Measurements from ENCODE around the gene CIITA. TPM values are rescaled to one million over a fixed set of nuclear protein-coding genes. Genes with fewer than 3 reads are reported as not detected.

Gene CIITA
- total and polyA plus RNA-seq, 9 of the 15 experiments (the other 6 are each of a cell fraction or from before 2014, with no cell fraction given) = 0.01 to 0.20 (median 0.11) TPM; not detected in 4

GRCh38 chr16:10918294-10919002, 41.4 kb downstream of the CIITA start (continued):
- TF ChIP-seq ZFP36 (IDR thresholded peaks at IDR 0.05; ENCODE audit: low read depth, low read length, partially characterized antibody) = peak; percentile 22
- peak; percentile 81; the same call in 1 of the 2 replicates for TF ChIP-seq STAG1 (CRISPR knock-in tag; IDR thresholded peaks at IDR 0.05; ENCODE audit: borderline replicate concordance)
- no peak for TF ChIP-seq RNF219 (CRISPR knock-in tag; IDR thresholded peaks at IDR 0.05)
- no peak for TF ChIP-seq FUS (optimal IDR thresholded peaks at IDR 0.05; ENCODE audit: low read depth, low read length)
- no peak for TF ChIP-seq RHOXF2B (CRISPR knock-in tag; conservative IDR thresholded peaks at IDR 0.05)
- no peak for TF ChIP-seq ZNF766 (CRISPR knock-in tag; conservative IDR thresholded peaks at IDR 0.05)
- TF ChIP-seq ZNF384 (IDR thresholded peaks at IDR 0.05; ENCODE audit: low read depth, low read length) = peak; percentile 13; the same call in 1 of the 2 replicates
- no peak for TF ChIP-seq ETS1 (conservative IDR thresholded peaks at IDR 0.05; ENCODE audit: control insufficient read depth, low read depth, low read length)
- TF ChIP-seq BDP1 (IDR thresholded peaks at IDR 0.05; ENCODE audit: insufficient read depth, insufficient read length) = no peak
- TF ChIP-seq CREB5 (CRISPR knock-in tag; IDR thresholded peaks at IDR 0.05) = no peak
- TF ChIP-seq PHB2 (IDR thresholded peaks at IDR 0.05; ENCODE audit: low read depth) = no peak
- peak; percentile 39 for TF ChIP-seq MEIS2 (IDR thresholded peaks at IDR 0.05; ENCODE audit: partially characterized antibody)
- TF ChIP-seq ESRRA (IDR thresholded peaks at IDR 0.05; ENCODE audit: borderline replicate concordance, low read depth) = peak; percentile 38; the same call in 1 of the 2 replicates
- TF ChIP-seq THRAP3 (IDR thresholded peaks at IDR 0.05; ENCODE audit: borderline replicate concordance) = no peak
- TF ChIP-seq PBX2 (CRISPR knock-in tag; IDR thresholded peaks at IDR 0.05; ENCODE audit: low read depth) = no peak
- TF ChIP-seq PBX2 (tag; conservative IDR thresholded peaks at IDR 0.05; ENCODE audit: low read depth) = 0 out of 2 replicates have a peak, but pooled peaks have one; percentile 22
